ENCODE data around the gene MACROD1.

The MACROD1 gene

GRCh38 chr11:64065712-64066111 is 100.2 kb downstream of the MACROD1 start:
- no peak overlapping the region for H3K4me3 ChIP-seq (ENCODE audit: low read depth, low read length)
- no peak overlapping the region for H3K9ac ChIP-seq (ENCODE audit: low read length)
- H3K4ac ChIP-seq (ENCODE audit: low read depth, low read length): no peak overlapping the region
- H4K8ac ChIP-seq (ENCODE audit: low read depth, low read length): no peak overlapping the region
- H3K79me2 ChIP-seq (ENCODE audit: control insufficient read depth, insufficient read depth, low read length, poor library complexity): no peaks in the 10 kb centered on the region
- no peak overlapping the region for H3K14ac ChIP-seq (ENCODE audit: low read length)
- H4K12ac ChIP-seq (ENCODE audit: low read depth, low read length): no peak overlapping the region
- H4K91ac ChIP-seq (ENCODE audit: low read depth, low read length): no peak overlapping the region
- no peak overlapping the region for H3K4me2 ChIP-seq (ENCODE audit: low read length)
- H2AK5ac ChIP-seq (ENCODE audit: low read length): no peak overlapping the region
- H2BK120ac ChIP-seq (ENCODE audit: insufficient read depth, low read length, poor library complexity): no peak overlapping the region
- no peaks in the 10 kb centered on the region for H3K4me1 ChIP-seq (ENCODE audit: control insufficient read depth in 1 of 2, insufficient read depth in 2 of 2, low read length in 2 of 2)
- H3K27me3 ChIP-seq (ENCODE audit: insufficient read depth, low read length): peaks cover 10% of the 10 kb centered on the region
- no CpG with 5 or more reads among the region's 10 CpGs for WGBS (ENCODE audit: extremely low coverage, insufficient coverage, insufficient read length)
- no peak for DNase-seq
- no peaks in the 10 kb centered on the region for H3K79me1 ChIP-seq (ENCODE audit: low read length)
- no peak overlapping the region for H3K18ac ChIP-seq (ENCODE audit: low read length)
- H2BK5ac ChIP-seq (ENCODE audit: low read depth, low read length, poor library complexity): no peak overlapping the region
- H3K23ac ChIP-seq (ENCODE audit: low read length): no peak overlapping the region
- no peaks in the 10 kb centered on the region for H3K36me3 ChIP-seq (ENCODE audit: control insufficient read depth in 1 of 2, insufficient read depth in 2 of 2, low read length in 2 of 2)
- no peak overlapping the region for H3K27ac ChIP-seq (ENCODE audit: low read depth, low read length)
- no peak overlapping the region for H2BK12ac ChIP-seq (ENCODE audit: low read length)
- no peaks in the 10 kb centered on the region for H3K9me3 ChIP-seq (ENCODE audit: insufficient read depth, low read depth, low read length)
- no peak overlapping the region for H2AFZ ChIP-seq (ENCODE audit: insufficient read depth, low read length, poor library complexity)

- Histone ChIP-seq H3K14ac (ENCODE audit: low read length) (no peak overlapping the region), H3K9ac (ENCODE audit: low read length) (no peak overlapping the region), H2BK12ac (ENCODE audit: low read length) (no peak overlapping the region), H3K18ac (ENCODE audit: low read length) (no peak overlapping the region), H2BK5ac (ENCODE audit: low read depth, low read length, poor library complexity) (no peak overlapping the region), H3K27ac (ENCODE audit: low read depth, low read length) (no peak overlapping the region), H4K12ac (ENCODE audit: low read depth, low read length) (no peak overlapping the region), H2BK120ac (ENCODE audit: insufficient read depth, low read length, poor library complexity) (no peak overlapping the region), H2AFZ (ENCODE audit: insufficient read depth, low read length, poor library complexity) (no peak overlapping the region), H3K23ac (ENCODE audit: low read length) (no peak overlapping the region), H3K27me3 (ENCODE audit: insufficient read depth, low read length) (peaks cover 16% of the 10 kb centered on the region), H3K4me3 (ENCODE audit: low read depth, low read length) (no peak overlapping the region), H4K91ac (ENCODE audit: low read depth, low read length) (no peak overlapping the region), H3K36me3 (ENCODE audit: control insufficient read depth in 1 of 2, insufficient read depth in 2 of 2, low read length in 2 of 2) (no peaks in the 10 kb centered on the region), H3K79me1 (ENCODE audit: low read length) (no peaks in the 10 kb centered on the region), H3K4me1 (ENCODE audit: control insufficient read depth in 1 of 2, insufficient read depth in 2 of 2, low read length in 2 of 2) (peaks cover 0 to 4% of the 10 kb centered on the region in 2 experiments), H3K4ac (ENCODE audit: low read depth, low read length) (no peak overlapping the region), H4K8ac (ENCODE audit: low read depth, low read length) (no peak overlapping the region), H2AK5ac (ENCODE audit: low read length) (no peak overlapping the region), H3K79me2 (ENCODE audit: control insufficient read depth, insufficient read depth, low read length, poor library complexity) (no peaks in the 10 kb centered on the region), H3K4me2 (ENCODE audit: low read length) (no peak overlapping the region), H3K9me3 (ENCODE audit: insufficient read depth, low read depth, low read length) (no peaks in the 10 kb centered on the region)
- no CpG with 5 or more reads among the region's 11 CpGs for WGBS (ENCODE audit: extremely low coverage, insufficient coverage, insufficient read length)
- no peak for DNase-seq
Measured at GRCh38 chr11:64065141-64065465, 100.8 kb downstream of the MACROD1 start.

- Histone ChIP-seq H3K14ac (ENCODE audit: low read length) (no peak overlapping the region), H2BK12ac (ENCODE audit: low read length) (no peak overlapping the region), H2BK5ac (ENCODE audit: low read depth, low read length, poor library complexity) (no peak overlapping the region), H3K27ac (ENCODE audit: low read depth, low read length) (no peak overlapping the region), H2AFZ (ENCODE audit: insufficient read depth, low read length, poor library complexity) (no peak overlapping the region), H4K91ac (ENCODE audit: low read depth, low read length) (no peak overlapping the region), H2BK120ac (ENCODE audit: insufficient read depth, low read length, poor library complexity) (no peak overlapping the region), H3K79me1 (ENCODE audit: low read length) (no peaks in the 10 kb centered on the region), H3K9me3 (ENCODE audit: insufficient read depth, low read depth, low read length) (no peaks in the 10 kb centered on the region), H3K4me1 (ENCODE audit: control insufficient read depth in 1 of 2, insufficient read depth in 2 of 2, low read length in 2 of 2) (peaks cover 0 to 4% of the 10 kb centered on the region in 2 experiments), H3K27me3 (ENCODE audit: insufficient read depth, low read length) (peaks cover 17% of the 10 kb centered on the region), H3K18ac (ENCODE audit: low read length) (no peak overlapping the region), H4K12ac (ENCODE audit: low read depth, low read length) (no peak overlapping the region), H3K79me2 (ENCODE audit: control insufficient read depth, insufficient read depth, low read length, poor library complexity) (no peaks in the 10 kb centered on the region), H3K36me3 (ENCODE audit: control insufficient read depth in 1 of 2, insufficient read depth in 2 of 2, low read length in 2 of 2) (no peaks in the 10 kb centered on the region), H3K9ac (ENCODE audit: low read length) (no peak overlapping the region), H3K4me2 (ENCODE audit: low read length) (no peak overlapping the region), H2AK5ac (ENCODE audit: low read length) (no peak overlapping the region), H3K4ac (ENCODE audit: low read depth, low read length) (no peak overlapping the region), H3K4me3 (ENCODE audit: low read depth, low read length) (no peak overlapping the region), H4K8ac (ENCODE audit: low read depth, low read length) (no peak overlapping the region), H3K23ac (ENCODE audit: low read length) (no peak overlapping the region)
- DNase-seq: no peak
- no CpG with 5 or more reads among the region's 17 CpGs for WGBS (ENCODE audit: extremely low coverage, insufficient coverage, insufficient read length)
Measured at GRCh38 chr11:64064374-64065140, 101.4 kb downstream of the MACROD1 start.

- Histone ChIP-seq H2BK12ac (ENCODE audit: low read length) (no peak overlapping the region), H4K91ac (ENCODE audit: low read depth, low read length) (no peak overlapping the region), H3K4me1 (ENCODE audit: control insufficient read depth in 1 of 2, insufficient read depth in 2 of 2, low read length in 2 of 2) (peaks cover 0 to 4% of the 10 kb centered on the region in 2 experiments), H2BK5ac (ENCODE audit: low read depth, low read length, poor library complexity) (no peak overlapping the region), H2AK5ac (ENCODE audit: low read length) (no peak overlapping the region), H3K27me3 (ENCODE audit: insufficient read depth, low read length) (peaks cover 17% of the 10 kb centered on the region), H4K12ac (ENCODE audit: low read depth, low read length) (no peak overlapping the region), H2AFZ (ENCODE audit: insufficient read depth, low read length, poor library complexity) (no peak overlapping the region), H3K79me2 (ENCODE audit: control insufficient read depth, insufficient read depth, low read length, poor library complexity) (no peaks in the 10 kb centered on the region), H3K4me3 (ENCODE audit: low read depth, low read length) (no peak overlapping the region), H2BK120ac (ENCODE audit: insufficient read depth, low read length, poor library complexity) (no peak overlapping the region), H3K9me3 (ENCODE audit: insufficient read depth, low read depth, low read length) (peaks cover 1% of the 10 kb centered on the region), H3K23ac (ENCODE audit: low read length) (no peak overlapping the region), H3K4me2 (ENCODE audit: low read length) (no peak overlapping the region), H3K18ac (ENCODE audit: low read length) (no peak overlapping the region), H3K27ac (ENCODE audit: low read depth, low read length) (no peak overlapping the region), H4K8ac (ENCODE audit: low read depth, low read length) (no peak overlapping the region), H3K4ac (ENCODE audit: low read depth, low read length) (no peak overlapping the region), H3K79me1 (ENCODE audit: low read length) (no peaks in the 10 kb centered on the region), H3K14ac (ENCODE audit: low read length) (no peak overlapping the region), H3K9ac (ENCODE audit: low read length) (no peak overlapping the region), H3K36me3 (ENCODE audit: control insufficient read depth in 1 of 2, insufficient read depth in 2 of 2, low read length in 2 of 2) (no peaks in the 10 kb centered on the region)
- DNase-seq: no peak
- no CpG with 5 or more reads among the region's 13 CpGs for WGBS (ENCODE audit: extremely low coverage, insufficient coverage, insufficient read length)
Measured at GRCh38 chr11:64063777-64064176, 102.1 kb downstream of the MACROD1 start.

All from trophoblast cell (in vitro differentiated cells and primary cell).